Measurements from ENCODE around the gene CASQ2. TPM values are rescaled to one million over a fixed set of nuclear protein-coding genes. Genes with fewer than 3 reads are reported as not detected.

Gene CASQ2
- total RNA-seq: 0.47 TPM

DNA sequence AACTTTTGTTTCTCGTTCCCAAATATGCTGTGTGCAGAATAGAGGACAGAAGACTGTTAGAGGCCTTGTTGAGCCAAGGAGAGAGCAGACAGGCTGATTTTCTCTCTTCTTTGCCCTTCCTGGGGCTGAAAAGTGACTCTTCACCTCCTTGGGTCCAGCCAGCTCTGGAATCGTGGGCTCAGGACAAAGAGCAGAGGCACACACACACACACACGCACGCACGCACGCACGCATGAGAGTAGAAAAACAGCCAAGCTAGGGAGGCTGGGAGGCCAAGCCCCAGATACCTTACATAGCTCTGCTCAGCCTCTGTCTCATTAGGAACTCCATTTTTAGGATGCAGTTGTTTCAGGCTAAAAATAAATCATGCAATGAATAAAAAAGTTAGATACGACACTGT is at the start of gene CASQ2:
Gene CASQ2, minus strand, starts transcription at position 166 of the 400 bp plus-strand sequence. CDS start 173 bp downstream, outside the sequence.
- DNase-seq: no peak

DNA sequence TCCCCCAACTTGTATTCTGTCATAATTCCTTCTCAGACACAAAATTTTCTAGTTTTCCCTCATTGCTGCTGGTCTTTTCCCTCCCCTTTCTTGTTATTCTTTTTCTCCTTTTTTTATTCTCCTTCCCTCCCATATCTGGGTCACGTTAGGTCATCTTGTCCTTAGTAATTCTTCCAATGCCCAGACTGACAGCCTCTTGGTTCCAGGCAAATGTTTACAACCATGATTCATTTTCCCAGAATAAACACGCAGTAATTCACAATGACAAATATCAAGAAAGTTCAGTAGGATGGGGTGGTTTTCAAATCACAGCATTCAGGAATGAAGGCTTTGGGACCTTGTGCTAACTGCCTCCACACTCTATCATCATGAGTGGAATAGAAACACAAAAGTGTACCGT is 47.2 kb upstream of the CASQ2 start:
- no peak for DNase-seq

- no peak for DNase-seq
Measured at GRCh38 chr1:115814685-115815398, 46.3 kb upstream of the CASQ2 start.

GRCh38 chr1:115813727-115814126 is 45.2 kb upstream of the CASQ2 start:
- DNase-seq: no peak

DNA sequence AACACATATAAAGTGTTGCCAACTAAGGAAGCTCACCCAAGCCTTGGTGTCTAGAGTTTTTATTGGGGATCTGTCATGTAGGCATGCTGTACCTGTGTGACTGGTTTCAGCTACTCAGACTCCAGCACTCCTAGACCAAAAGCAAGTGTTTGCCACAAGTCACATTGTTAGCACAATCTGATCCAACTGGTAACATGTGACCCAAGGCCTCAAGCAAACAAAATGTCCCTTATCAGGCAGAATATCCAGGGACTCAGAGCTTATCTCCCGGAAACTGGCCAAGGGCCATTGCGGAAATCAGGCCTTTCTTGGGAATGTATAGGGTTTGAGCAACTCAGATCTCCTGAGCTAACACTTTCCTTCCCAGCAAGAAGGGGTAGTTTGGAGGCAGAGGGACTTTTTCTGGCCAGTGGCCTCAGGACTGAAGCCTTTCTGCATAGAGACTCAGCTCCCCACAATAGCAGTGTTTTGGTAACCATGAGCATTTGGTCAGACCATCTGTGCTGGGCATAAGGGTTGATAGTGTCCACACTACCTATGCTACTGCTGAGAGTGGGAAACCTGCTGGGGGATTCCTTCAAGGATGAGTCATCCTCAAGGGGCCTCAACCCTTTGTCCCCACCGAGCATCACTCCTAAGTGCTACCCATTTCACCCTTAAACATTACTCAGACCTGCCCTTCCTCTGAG is 42.8 kb upstream of the CASQ2 start:
- no peak for DNase-seq

- DNase-seq: no peak
Measured at GRCh38 chr1:115810609-115811008, 42.1 kb upstream of the CASQ2 start.

- DNase-seq: no peak
Measured at GRCh38 chr1:115809847-115810246, 41.3 kb upstream of the CASQ2 start.

GRCh38 chr1:115809076-115809475 is 40.6 kb upstream of the CASQ2 start:
- no peak for DNase-seq

DNA sequence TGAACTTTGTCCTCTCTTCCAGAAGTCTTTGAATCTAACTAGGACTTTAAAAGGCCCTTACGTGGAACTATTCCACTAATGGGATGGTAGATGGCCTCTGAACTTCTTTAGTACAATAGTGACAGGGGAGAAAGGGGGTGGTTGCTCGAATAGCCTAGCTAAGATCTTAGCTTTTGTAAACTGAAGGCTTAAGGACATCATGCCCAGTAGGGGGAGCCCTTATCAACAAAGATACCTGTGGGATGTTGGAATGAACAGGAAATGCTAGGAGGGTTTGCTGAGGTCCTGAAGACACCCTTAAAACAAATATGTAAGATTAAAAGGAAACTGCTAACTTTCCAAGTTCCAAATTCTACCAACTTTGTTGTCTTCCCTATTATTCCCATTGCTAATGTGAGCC is 39.2 kb upstream of the CASQ2 start:
- no peak for DNase-seq

DNA sequence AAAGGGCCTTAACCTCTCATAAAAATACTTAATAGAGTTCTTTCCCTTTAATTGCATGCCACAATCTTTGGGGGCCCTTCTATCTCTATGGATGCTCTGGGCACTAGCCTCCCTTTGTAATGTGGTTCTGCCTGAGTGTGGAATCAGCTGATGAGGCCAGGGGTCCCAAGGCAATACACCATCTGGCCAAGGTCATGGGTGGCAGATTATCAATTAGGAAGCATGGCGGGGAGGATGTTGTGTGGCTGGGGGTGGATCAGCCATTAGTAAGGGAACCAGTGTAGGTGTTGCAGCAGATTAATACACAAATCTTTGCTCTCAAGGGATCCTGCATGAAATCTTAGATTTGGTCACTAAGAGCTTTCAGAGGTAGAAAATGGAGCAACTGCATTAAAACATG is 37.1 kb upstream of the CASQ2 start:
- no peak for DNase-seq

DNA sequence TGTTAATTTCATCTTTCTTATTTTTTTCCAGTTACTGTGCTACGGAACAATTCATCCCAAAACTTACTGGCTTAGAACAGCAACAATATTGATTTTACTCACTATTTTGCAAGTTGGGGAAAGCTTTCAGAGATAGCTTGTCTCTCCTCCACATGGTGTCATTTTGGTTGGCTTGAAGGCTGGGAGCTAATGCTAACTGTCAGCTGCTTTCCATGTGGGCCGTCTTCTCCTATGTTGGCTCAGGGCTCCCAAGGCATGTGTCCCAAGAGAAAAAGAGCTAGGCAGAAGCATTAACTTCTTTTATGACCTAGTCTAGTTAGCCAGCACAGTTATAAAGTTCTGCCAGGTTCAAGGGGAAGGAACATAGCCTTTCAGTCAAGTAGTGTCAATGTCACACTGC is 33.9 kb upstream of the CASQ2 start:
- no peak for DNase-seq

DNA sequence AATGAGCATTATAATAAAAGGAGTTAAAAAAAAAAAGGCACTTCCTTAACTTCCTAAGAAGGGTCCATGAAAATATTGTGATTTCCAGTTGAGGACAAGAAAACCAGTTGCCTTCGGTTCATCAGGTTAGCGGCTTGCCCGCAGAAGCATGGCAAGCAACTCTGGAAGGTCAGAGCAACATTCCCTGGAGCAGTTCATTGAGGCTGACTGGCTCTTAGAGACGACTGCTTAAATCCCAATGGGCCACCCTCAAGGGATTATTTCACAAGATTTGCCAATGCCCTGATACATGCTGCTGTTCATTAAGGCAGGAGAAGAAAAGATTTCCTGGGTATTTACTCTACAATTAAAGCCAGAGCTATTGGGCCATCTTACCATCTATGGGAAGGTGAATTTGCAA is 29.0 kb upstream of the CASQ2 start:
- no peak for DNase-seq

- DNase-seq: no peak
Measured at GRCh38 chr1:115796897-115797296, 28.4 kb upstream of the CASQ2 start.

DNA sequence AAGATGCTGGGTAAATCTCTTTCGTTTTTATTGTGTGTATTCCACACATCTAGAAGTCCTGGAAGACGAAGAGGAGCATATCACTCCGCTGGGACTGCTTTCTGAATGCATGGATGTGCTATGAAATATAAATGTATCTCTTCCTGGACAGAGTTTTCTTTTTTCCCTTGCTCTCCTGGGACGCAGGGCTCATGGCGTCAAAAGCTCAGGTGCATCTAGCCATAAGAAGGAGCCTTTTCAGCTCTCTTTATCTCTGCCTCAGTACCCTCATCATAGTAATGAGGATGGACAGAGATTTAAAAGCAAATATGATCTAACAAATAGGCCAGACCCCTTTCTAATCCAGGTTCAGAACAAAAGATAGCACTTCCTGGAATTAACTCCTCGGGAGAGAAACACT is 27.5 kb upstream of the CASQ2 start:
- DNase-seq: no peak

DNA sequence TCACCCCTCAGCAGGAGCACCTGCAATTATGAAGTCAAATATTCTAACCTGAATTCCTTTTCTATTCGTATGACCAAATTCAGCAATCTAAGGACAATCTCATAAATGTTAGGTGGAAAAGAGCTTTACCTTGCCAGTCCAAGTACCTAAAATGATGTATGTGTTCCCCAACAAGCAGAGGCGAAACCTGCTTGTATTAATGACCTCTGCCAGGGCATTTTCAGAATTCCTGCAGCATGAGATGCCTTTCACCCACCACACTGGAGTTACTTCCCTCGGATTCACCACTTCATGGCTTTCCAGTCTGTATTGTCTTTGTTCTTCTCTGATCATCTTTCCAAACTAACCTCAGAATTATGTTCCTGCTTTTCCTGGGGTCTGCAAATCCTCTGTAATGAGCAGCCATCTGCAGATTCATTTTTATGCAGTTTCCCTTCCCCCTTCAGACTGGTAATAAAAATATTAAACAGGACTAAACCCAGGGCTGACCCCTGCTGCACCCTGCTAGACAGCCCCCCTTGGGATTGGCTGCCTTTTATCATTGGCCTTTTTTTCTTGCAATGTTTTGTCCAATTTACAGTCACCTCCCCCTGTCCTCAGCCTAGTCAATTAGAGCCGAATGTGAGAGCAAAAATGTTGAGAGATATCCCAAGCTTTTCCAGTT is 26.6 kb upstream of the CASQ2 start:
- DNase-seq: no peak

DNA sequence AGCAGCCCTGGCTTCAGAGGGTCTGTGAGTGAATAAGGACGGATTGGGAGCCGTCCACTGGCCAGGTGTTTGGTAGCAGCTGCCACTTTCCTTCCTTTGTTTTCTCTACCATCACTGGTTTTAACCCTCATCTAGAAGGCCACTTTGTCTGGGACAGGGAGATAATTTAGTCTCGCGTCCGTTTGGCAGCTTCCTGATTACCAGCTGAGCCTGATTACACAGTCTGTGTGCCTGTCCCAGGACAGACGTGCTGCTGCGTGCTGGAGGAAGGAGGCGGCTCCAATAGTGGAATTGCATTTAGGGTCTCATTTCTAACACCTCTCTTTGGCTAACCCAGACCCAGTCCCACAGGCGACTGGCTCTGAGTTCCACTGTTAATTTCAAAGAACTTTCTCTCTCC is 24.6 kb upstream of the CASQ2 start:
- no peak for DNase-seq

- no peak for DNase-seq
Measured at GRCh38 chr1:115791816-115792215, 23.3 kb upstream of the CASQ2 start.

DNA sequence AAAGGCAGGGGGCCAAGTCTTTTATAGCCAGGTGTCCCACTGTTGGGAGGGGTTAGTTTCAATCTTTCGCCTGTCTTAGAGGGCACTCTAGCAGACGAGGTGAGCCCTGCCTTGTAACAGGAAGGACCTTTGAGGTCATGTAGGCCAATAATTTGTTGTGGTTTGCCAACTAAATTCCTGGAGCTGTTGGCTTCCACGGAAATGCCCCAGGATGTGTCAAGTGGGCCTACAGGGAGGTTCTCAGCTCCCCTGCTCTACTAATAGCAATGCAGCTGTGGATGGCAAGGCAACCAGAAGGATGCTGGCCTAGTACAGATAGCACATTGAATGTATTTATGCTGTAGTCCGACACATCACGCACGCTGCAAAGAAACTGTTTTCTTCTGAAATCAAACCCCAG is 22.3 kb upstream of the CASQ2 start:
- DNase-seq: no peak

DNA sequence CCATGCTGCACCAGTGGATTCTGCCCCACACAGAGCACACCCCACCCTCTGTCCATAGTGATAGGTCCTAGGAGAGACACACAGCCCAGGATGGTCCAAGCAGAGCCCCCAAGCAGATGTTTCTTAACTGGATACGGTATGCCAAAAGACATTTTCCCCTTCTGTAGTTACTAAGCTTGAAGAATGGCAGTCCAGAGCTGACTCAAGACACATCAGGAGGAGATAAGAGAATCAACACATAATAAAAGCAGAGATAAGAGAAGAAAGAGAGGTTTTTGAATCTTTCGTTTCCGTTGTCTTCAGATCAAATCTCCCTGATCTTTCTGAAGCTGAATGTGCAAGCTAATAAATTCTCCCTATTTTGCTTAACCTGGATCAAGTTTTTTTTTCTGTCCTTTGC is 21.8 kb upstream of the CASQ2 start:
- DNase-seq: no peak

GRCh38 chr1:115783311-115783710 is 14.8 kb upstream of the CASQ2 start:
- DNase-seq: no peak

DNA sequence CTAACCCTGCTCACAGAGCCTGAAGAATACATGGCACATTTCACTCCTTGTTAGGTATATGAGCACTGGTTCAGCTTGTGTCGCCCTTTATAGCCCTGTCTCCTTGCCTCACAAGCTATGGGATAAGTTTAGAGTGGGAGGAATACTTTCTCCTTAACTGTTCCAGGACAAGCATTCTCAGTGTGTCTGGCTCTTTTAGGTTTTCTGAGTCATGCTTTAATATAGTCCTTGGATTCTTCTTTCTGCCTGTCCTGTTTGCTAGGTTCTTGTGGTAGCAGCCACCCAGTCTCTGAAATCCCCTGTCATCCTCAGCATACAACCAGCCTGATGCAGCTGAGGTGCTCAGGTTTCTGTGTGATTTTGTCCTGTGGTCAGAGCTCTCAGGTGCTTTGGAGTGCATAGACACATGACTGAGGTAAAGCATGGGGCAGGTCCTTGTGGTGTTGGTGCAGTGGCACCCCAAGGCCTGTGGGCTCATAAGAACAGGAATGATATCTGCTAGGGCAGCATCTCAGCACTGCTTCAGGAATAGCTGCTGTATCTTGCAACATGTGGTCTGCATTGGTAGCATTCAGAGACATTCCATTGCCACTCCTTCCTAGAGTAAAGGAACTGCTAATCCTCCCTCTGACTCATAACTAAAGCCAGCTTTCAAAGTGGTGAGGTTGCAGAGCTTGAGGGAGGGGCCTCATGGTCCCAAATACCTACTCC is 14.2 kb upstream of the CASQ2 start:
- DNase-seq: no peak

DNA sequence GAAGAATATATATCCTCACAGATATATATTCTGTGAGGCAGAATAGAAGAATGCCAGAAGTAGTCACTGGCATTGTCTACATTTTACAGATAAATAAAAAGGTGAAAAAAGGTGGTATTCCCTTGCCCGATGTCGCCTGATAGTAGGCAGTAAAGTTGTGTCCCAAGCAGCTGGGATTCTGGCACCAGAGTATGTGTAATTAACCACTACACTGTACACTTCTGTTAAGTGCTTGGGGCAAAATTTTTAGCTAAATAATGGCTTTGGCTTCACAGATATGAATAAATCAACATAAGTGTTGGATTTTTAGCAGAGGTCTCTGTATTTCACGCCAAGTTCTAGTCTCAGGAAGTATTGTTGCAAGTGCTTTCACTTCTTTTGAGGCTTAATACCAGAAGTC is 13.3 kb upstream of the CASQ2 start:
- DNase-seq: no peak

- no peak for DNase-seq
Measured at GRCh38 chr1:115781343-115781742, 12.8 kb upstream of the CASQ2 start.
